WTC11 (cell line): ENCODE results near the gene LOXL1. TPM values are rescaled to one million over a fixed set of nuclear protein-coding genes. Genes with fewer than 3 reads are reported as not detected.

Experiments used
- ATAC-seq: fragments of 200-7000 bp; cut with Tn5 transposase; 2 replicates; pipeline ENCODE4 v1.10.0; 2021; ENCODE audit warnings: mild to moderate bottlenecking, moderate library complexity
- CTCF ChIA-PET: fragments of 300-600 bp; sonication (Branson Sonifier 250); formaldehyde crosslinking; loops from one replicate; lab custom pipeline; 2021; ENCODE audit warnings: antibody characterized with exemption; lab: Charles Lee
- POLR2A ChIA-PET: fragments of 350-600 bp; sonication (Branson Sonifier 250); formaldehyde crosslinking; loops from one replicate; lab custom pipeline; 2021; ENCODE audit warnings: antibody characterized with exemption; lab: Charles Lee
- DNase-seq: peaks from one replicate; pipeline ENCODE4 v3.0.0; 2021; ENCODE audit warnings: low spot score
- H3K27ac Mint-ChIP-seq: 2 replicates; pipeline ENCODE4 v1.8.0; 2021; ENCODE audit warnings: mixed read lengths
- H3K27me3 Mint-ChIP-seq: 2 replicates; pipeline ENCODE4 v1.8.0; 2021; ENCODE audit warnings: low read depth, mild to moderate bottlenecking, moderate library complexity, mixed read lengths
- H3K36me3 Mint-ChIP-seq: 2 replicates; pipeline ENCODE4 v1.8.0; 2021; ENCODE audit warnings: mixed read lengths
- H3K4me1 Mint-ChIP-seq: 2 replicates; pipeline ENCODE4 v1.8.0; 2022; ENCODE audit warnings: mixed read lengths
- H3K4me3 Mint-ChIP-seq: 2 replicates; pipeline ENCODE4 v1.8.0; 2021; ENCODE audit warnings: mild to moderate bottlenecking, moderate library complexity, mixed read lengths
- H3K9me3 Mint-ChIP-seq: 2 replicates; pipeline ENCODE4 v1.8.0; 2021; ENCODE audit warnings: mixed read lengths
- AR ChIP-seq: fragments of 250-450 bp; sonication (Bioruptor Pico); IDR thresholded peaks from 2 replicates; pipeline ENCODE4 v1.9.0; 2021; ENCODE audit warnings: mild to moderate bottlenecking
- ATF3 ChIP-seq: sonication (generic); formaldehyde crosslinking; conservative IDR thresholded peaks from 2 replicates; pipeline ENCODE4 v1.8.1; 2022; ENCODE audit warnings: mild to moderate bottlenecking, missing genetic modification reagents
- CBFB ChIP-seq: sonication (generic); formaldehyde crosslinking; IDR thresholded peaks from 2 replicates; pipeline ENCODE4 v1.8.1; 2022; ENCODE audit warnings: mild to moderate bottlenecking, low read depth, missing genetic modification reagents
- CREB1 ChIP-seq: sonication (generic); formaldehyde crosslinking; IDR thresholded peaks from 2 replicates; pipeline ENCODE4 v1.8.0; 2023; ENCODE audit warnings: mild to moderate bottlenecking, missing genetic modification reagents
- CREM ChIP-seq: sonication (generic); formaldehyde crosslinking; IDR thresholded peaks from 2 replicates; pipeline ENCODE4 v1.8.1; 2022; ENCODE audit warnings: mild to moderate bottlenecking, missing genetic modification reagents, moderate library complexity
- E2F5 ChIP-seq: sonication (generic); formaldehyde crosslinking; IDR thresholded peaks from 2 replicates; pipeline ENCODE4 v1.8.1; 2022; ENCODE audit warnings: mild to moderate bottlenecking, moderate library complexity, missing genetic modification reagents
- ESRRA ChIP-seq: sonication (generic); formaldehyde crosslinking; IDR thresholded peaks from 2 replicates; pipeline ENCODE4 v1.8.1; 2022; ENCODE audit warnings: mild to moderate bottlenecking, missing genetic modification reagents, borderline replicate concordance
- ETV6 ChIP-seq: sonication (generic); formaldehyde crosslinking; IDR thresholded peaks from 2 replicates; pipeline ENCODE4 v1.8.1; 2022; ENCODE audit warnings: mild to moderate bottlenecking, missing genetic modification reagents
- FOXP1 ChIP-seq: sonication (generic); formaldehyde crosslinking; IDR thresholded peaks from 2 replicates; pipeline ENCODE4 v1.8.0; 2022; ENCODE audit warnings: missing genetic modification reagents, mild to moderate bottlenecking, moderate library complexity, borderline replicate concordance
- GABPB1 ChIP-seq: sonication (generic); formaldehyde crosslinking; IDR thresholded peaks from 2 replicates; pipeline ENCODE4 v1.8.1; 2023; ENCODE audit warnings: mild to moderate bottlenecking, missing genetic modification reagents
- HMGA2 ChIP-seq: fragments of 250-450 bp; sonication (Bioruptor Pico); IDR thresholded peaks from 2 replicates; pipeline ENCODE4 v1.4.0; 2021; ENCODE audit warnings: mild to moderate bottlenecking, moderate library complexity
- HMGXB4 ChIP-seq: sonication (generic); formaldehyde crosslinking; IDR thresholded peaks from 2 replicates; pipeline ENCODE4 v1.8.1; 2023; ENCODE audit warnings: mild to moderate bottlenecking, moderate library complexity, missing genetic modification reagents
- IRF2 ChIP-seq: sonication (generic); formaldehyde crosslinking; IDR thresholded peaks from 2 replicates; pipeline ENCODE4 v1.8.0; 2022; ENCODE audit warnings: low read depth, missing genetic modification reagents, borderline replicate concordance
- KAT7 ChIP-seq: sonication (generic); formaldehyde crosslinking; IDR thresholded peaks from 2 replicates; pipeline ENCODE4 v1.8.1; 2023; ENCODE audit warnings: missing genetic modification reagents, mild to moderate bottlenecking, borderline replicate concordance
- MXD4 ChIP-seq: fragments of 250-450 bp; sonication (Bioruptor Pico); IDR thresholded peaks from 2 replicates; pipeline ENCODE4 v1.8.0; 2021; ENCODE audit warnings: mild to moderate bottlenecking, moderate library complexity, borderline replicate concordance
- NFYB ChIP-seq: sonication (generic); formaldehyde crosslinking; conservative IDR thresholded peaks from 2 replicates; pipeline ENCODE4 v1.8.0; 2022; ENCODE audit warnings: low read depth, missing genetic modification reagents
- NR1H2 ChIP-seq: sonication (generic); formaldehyde crosslinking; IDR thresholded peaks from 2 replicates; pipeline ENCODE4 v1.9.0; 2021; ENCODE audit warnings: mild to moderate bottlenecking, moderate library complexity, missing genetic modification reagents
- NR2C2 ChIP-seq: sonication (generic); formaldehyde crosslinking; IDR thresholded peaks from 2 replicates; pipeline ENCODE4 v1.8.0; 2022; ENCODE audit warnings: mild to moderate bottlenecking, missing genetic modification reagents
- NR3C1 ChIP-seq: sonication (generic); formaldehyde crosslinking; conservative IDR thresholded peaks from 2 replicates; pipeline ENCODE4 v1.8.1; 2023; ENCODE audit warnings: low read depth, mild to moderate bottlenecking, missing genetic modification reagents
- OVOL2 ChIP-seq: fragments of 250-450 bp; sonication (Bioruptor Pico); IDR thresholded peaks from 2 replicates; pipeline ENCODE4 v1.9.0; 2021; ENCODE audit warnings: mild to moderate bottlenecking, borderline replicate concordance
- PREB ChIP-seq: sonication (generic); formaldehyde crosslinking; IDR thresholded peaks from 2 replicates; pipeline ENCODE4 v1.8.1; 2022; ENCODE audit warnings: mild to moderate bottlenecking, missing genetic modification reagents, moderate library complexity, borderline replicate concordance
- RELA ChIP-seq: sonication (generic); formaldehyde crosslinking; IDR thresholded peaks from 2 replicates; pipeline ENCODE4 v1.8.1; 2022; ENCODE audit warnings: missing genetic modification reagents, mild to moderate bottlenecking, borderline replicate concordance
- TCF7 ChIP-seq: sonication (generic); formaldehyde crosslinking; IDR thresholded peaks from 2 replicates; pipeline ENCODE4 v1.8.0; 2022; ENCODE audit warnings: mild to moderate bottlenecking, low read depth, missing genetic modification reagents, moderate library complexity
- USF2 ChIP-seq: sonication (generic); formaldehyde crosslinking; IDR thresholded peaks from 2 replicates; pipeline ENCODE4 v1.8.1; 2023; ENCODE audit warnings: mild to moderate bottlenecking, missing genetic modification reagents, moderate library complexity
- ZNF219 ChIP-seq: sonication (generic); formaldehyde crosslinking; IDR thresholded peaks from 2 replicates; pipeline ENCODE4 v1.8.0; 2023; ENCODE audit warnings: missing genetic modification reagents, mild to moderate bottlenecking, borderline replicate concordance
- ZNF232 ChIP-seq: sonication (generic); formaldehyde crosslinking; IDR thresholded peaks from 2 replicates; pipeline ENCODE4 v1.8.0; 2022; ENCODE audit warnings: mild to moderate bottlenecking, missing genetic modification reagents
- ZNF317 ChIP-seq: sonication (generic); formaldehyde crosslinking; IDR thresholded peaks from 2 replicates; pipeline ENCODE4 v1.8.1; 2023; ENCODE audit warnings: low read depth, mild to moderate bottlenecking, moderate library complexity, missing genetic modification reagents, borderline replicate concordance
- ZNF512 ChIP-seq: sonication (generic); formaldehyde crosslinking; IDR thresholded peaks from 2 replicates; pipeline ENCODE4 v1.8.1; 2022; ENCODE audit warnings: missing genetic modification reagents, borderline replicate concordance
- total RNA-seq: library from RNA; stranded (reverse); gene quantifications from 3 replicates; pipeline ENCODE4 v1.2.3, GENCODE V29; 2021

The LOXL1 gene
- total RNA-seq, 1 experiment from 2014 or later, result 10.6 TPM

GRCh38 chr15:73941044-73941443 lies 14.8 kb downstream of the LOXL1 start:
- Mint-ChIP-seq H3K36me3 (no peaks in the 10 kb centered on the region), H3K27me3 (no peaks in the 10 kb centered on the region), H3K4me3 (no peak overlapping the region), H3K9me3 (no peaks in the 10 kb centered on the region), H3K4me1 (peaks cover 5% of the 10 kb centered on the region), H3K27ac (no peak overlapping the region)
- POLR2A ChIA-PET, result interaction anchor here (0.6 to 0.8 kb wide), 2 partner anchors 10 to 12 kb away, joined by 3 read pairs; no protein-coding TSS in a partner anchor
- no peak for TF ChIP-seq ZNF512 (CRISPR knock-in tag)
- no peak for TF ChIP-seq CBFB
- TF ChIP-seq RELA (CRISPR knock-in tag), result no peak
- no peak for TF ChIP-seq ATF3
- no peak for TF ChIP-seq IRF2
- TF ChIP-seq CREM, result no peak
- TF ChIP-seq HMGA2 (CRISPR knock-in tag), result no peak
- no peak for TF ChIP-seq KAT7 (CRISPR knock-in tag)
- TF ChIP-seq ESRRA (CRISPR knock-in tag), result no peak
- no peak for TF ChIP-seq ZNF232 (CRISPR knock-in tag)
- no peak for TF ChIP-seq FOXP1
- TF ChIP-seq PREB (CRISPR knock-in tag), result no peak
- no peak for TF ChIP-seq ETV6 (CRISPR knock-in tag)
- TF ChIP-seq USF2, result no peak
- TF ChIP-seq E2F5 (CRISPR knock-in tag), result no peak
- no peak; the same call in 1 of the 2 replicates for ATAC-seq
- CTCF ChIA-PET, result interaction anchor here (0.5 to 2.7 kb wide), 4 partner anchors 10 to 113 kb away, joined by 3 to 13 read pairs (median 4); no protein-coding TSS in a partner anchor
- DNase-seq, result no peak

GRCh38 chr15:73941449-73941848 lies 15.2 kb downstream of the LOXL1 start:
- CTCF ChIA-PET, result interaction anchor here (0.5 to 2.7 kb wide), 4 partner anchors 10 to 112 kb away, joined by 3 to 13 read pairs (median 4); no protein-coding TSS in a partner anchor
- POLR2A ChIA-PET, result interaction anchor here (0.6 to 0.8 kb wide), 2 partner anchors 10 to 12 kb away, joined by 3 read pairs; no protein-coding TSS in a partner anchor
- ATAC-seq, result no peak
- Mint-ChIP-seq H3K27ac (no peak overlapping the region), H3K36me3 (no peaks in the 10 kb centered on the region), H3K27me3 (no peaks in the 10 kb centered on the region), H3K9me3 (no peaks in the 10 kb centered on the region), H3K4me3 (no peak overlapping the region), H3K4me1 (peaks cover 2% of the 10 kb centered on the region)
- DNase-seq, result no peak
- TF ChIP-seq CBFB (no peak), TCF7 (no peak), NR1H2 (CRISPR knock-in tag) (no peak), NR2C2 (CRISPR knock-in tag) (no peak), MXD4 (CRISPR knock-in tag) (no peak), GABPB1 (CRISPR knock-in tag) (no peak), ZNF219 (CRISPR knock-in tag) (no peak), CREB1 (no peak), HMGXB4 (CRISPR knock-in tag) (no peak), NR3C1 (CRISPR knock-in tag) (no peak), NFYB (no peak), ZNF317 (no peak), OVOL2 (no peak), AR (CRISPR knock-in tag) (no peak)
